Esophagus muscularis mucosa (tissue), 4 donors: ENCODE data around the gene ATRX. TPM values are rescaled to one million over a fixed set of nuclear protein-coding genes. Genes with fewer than 3 reads are reported as not detected.
"Not testable (repeated sequence)": the region's sequence is repeated elsewhere in the genome, so short reads cannot be mapped to it uniquely, and the experiment has no call there.

ENCODE experiments used
- DNase-seq: peaks from one replicate; pipeline ENCODE4 v3.0.0-alpha.2; 2017; ENCODE audit errors: extremely low spot score
- H3K27ac ChIP-seq, 4 donors: fragments of 200-600 bp; sonication (generic); replicated peaks in 1 of 4; 1 replicate in 3 of 4; 2 replicates in 1 of 4; pipeline ENCODE4 v1.5.1; 2016 to 2019; ENCODE audit warnings: mild to moderate bottlenecking in 1 of 4
- H3K27me3 ChIP-seq, 4 donors: fragments of 200-600 bp; sonication (generic); one replicate each; pipeline versions ENCODE4 v1.5.1 to v1.6.0; 2016 to 2019
- H3K36me3 ChIP-seq, 4 donors: fragments of 200-600 bp; sonication (generic); one replicate each; pipeline ENCODE4 v1.5.1; 2016 to 2019
- H3K4me1 ChIP-seq, 4 donors: fragments of 200-600 bp; sonication (generic); one replicate each; pipeline ENCODE4 v1.5.1; 2016 to 2019
- H3K4me3 ChIP-seq, 4 donors: fragments of 200-600 bp; sonication (generic); 1 replicate in 2 of 4; 2 replicates in 2 of 4; pipeline ENCODE4 v1.5.1; 2016 to 2019; ENCODE audit warnings: mild to moderate bottlenecking in 4 of 4, moderate library complexity in 1 of 4
- H3K9me3 ChIP-seq, 4 donors: fragments of 200-600 bp; sonication (generic); 1 replicate in 3 of 4; 2 replicates in 1 of 4; pipeline ENCODE4 v1.5.1; 2016 to 2019
- EP300 ChIP-seq: sonication (generic); formaldehyde crosslinking; IDR thresholded peaks from one replicate; pipeline ENCODE4 v1.6.1; 2017; ENCODE audit warnings: antibody characterized with exemption
- POLR2A ChIP-seq: fragments of 450-650 bp; IDR thresholded peaks from one replicate; pipeline ENCODE4 v1.6.1; 2017; ENCODE audit warnings: antibody characterized with exemption, moderate library complexity, mild to moderate bottlenecking, low read depth
- POLR2AphosphoS5 ChIP-seq, 2 donors: sonication (generic); formaldehyde crosslinking; IDR thresholded peaks; one replicate each; pipeline ENCODE4 v1.6.1; 2017; ENCODE audit warnings: antibody characterized with exemption in 2 of 2
- WGBS: methylation state at CpG from one replicate; pipeline ENCODE4 v1.1.5; 2018; 5-methylcytosine and 5-hydroxymethylcytosine counted together
- intact Hi-C: fragments of 100-400 bp; cut with DNase I; formaldehyde crosslinking; loops from one replicate; pipeline ENCODE4 v1.15.1; 2023
- total RNA-seq, 4 donors: library from RNA; depleted of rRNA; stranded (reverse); fragments of >200 nt; gene quantifications; one replicate each; pipeline versions ENCODE4 v1.1.0 to v1.2.1, GENCODE V29; 2016
- TF ChIP-seq, protein P1 (sequence below), 3 experiments: fragments of 200-600 bp in 2 of 3; fragments of 450-650 bp in 1 of 3; sonication (generic) in 2 of 3; IDR thresholded peaks; one replicate each; pipeline ENCODE4 v1.5.1; 2017 to 2019; ENCODE audit warnings: antibody characterized with exemption in 3 of 3, mild to moderate bottlenecking in 2 of 3, moderate library complexity in 1 of 3

Gene ATRX
- total RNA-seq, 4 donors from 2014 or later = 71.1 to 105 (median 95.8) TPM

DNA sequence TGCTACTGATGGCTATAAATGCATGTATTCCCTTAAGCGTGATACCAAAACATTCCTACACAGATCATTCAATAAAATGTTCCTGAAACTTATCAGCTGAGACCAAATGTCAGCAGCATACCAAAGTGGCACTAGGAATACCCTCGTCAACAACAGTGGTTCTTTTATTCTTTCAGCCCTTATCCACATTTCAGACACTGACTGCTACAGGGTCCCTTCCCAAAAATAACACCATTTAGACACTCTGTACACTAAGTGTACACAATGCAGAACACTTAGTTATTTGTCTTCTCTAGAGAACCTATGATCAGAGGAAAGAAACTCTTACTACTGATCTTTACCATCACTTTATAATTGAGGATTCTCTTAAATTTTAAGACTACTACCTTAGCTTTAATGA is 94.1 kb downstream of the ATRX start:
- intact Hi-C loops = no loop called here
- H3K4me3 ChIP-seq = no peak overlapping the region
- H3K36me3 ChIP-seq = peaks cover 0 to 10% (median 3%) of the 10 kb centered on the region in 4 donors
- WGBS = 75% methylated on average over 2 of the region's 2 CpGs
- DNase-seq = no peak
- H3K27me3 ChIP-seq = no peaks in the 10 kb centered on the region
- no peaks in the 10 kb centered on the region for H3K9me3 ChIP-seq
- H3K4me1 ChIP-seq = peaks cover 0 to 17% (median 4%) of the 10 kb centered on the region in 4 donors
- no peak for TF ChIP-seq POLR2A
- TF ChIP-seq, protein P1, sequence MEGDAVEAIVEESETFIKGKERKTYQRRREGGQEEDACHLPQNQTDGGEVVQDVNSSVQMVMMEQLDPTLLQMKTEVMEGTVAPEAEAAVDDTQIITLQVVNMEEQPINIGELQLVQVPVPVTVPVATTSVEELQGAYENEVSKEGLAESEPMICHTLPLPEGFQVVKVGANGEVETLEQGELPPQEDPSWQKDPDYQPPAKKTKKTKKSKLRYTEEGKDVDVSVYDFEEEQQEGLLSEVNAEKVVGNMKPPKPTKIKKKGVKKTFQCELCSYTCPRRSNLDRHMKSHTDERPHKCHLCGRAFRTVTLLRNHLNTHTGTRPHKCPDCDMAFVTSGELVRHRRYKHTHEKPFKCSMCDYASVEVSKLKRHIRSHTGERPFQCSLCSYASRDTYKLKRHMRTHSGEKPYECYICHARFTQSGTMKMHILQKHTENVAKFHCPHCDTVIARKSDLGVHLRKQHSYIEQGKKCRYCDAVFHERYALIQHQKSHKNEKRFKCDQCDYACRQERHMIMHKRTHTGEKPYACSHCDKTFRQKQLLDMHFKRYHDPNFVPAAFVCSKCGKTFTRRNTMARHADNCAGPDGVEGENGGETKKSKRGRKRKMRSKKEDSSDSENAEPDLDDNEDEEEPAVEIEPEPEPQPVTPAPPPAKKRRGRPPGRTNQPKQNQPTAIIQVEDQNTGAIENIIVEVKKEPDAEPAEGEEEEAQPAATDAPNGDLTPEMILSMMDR (IDR thresholded peaks at IDR 0.05) = no peak
- no peak for TF ChIP-seq EP300
- TF ChIP-seq POLR2AphosphoS5 (IDR thresholded peaks at IDR 0.05) = no peak
- no peak overlapping the region for H3K27ac ChIP-seq

DNA sequence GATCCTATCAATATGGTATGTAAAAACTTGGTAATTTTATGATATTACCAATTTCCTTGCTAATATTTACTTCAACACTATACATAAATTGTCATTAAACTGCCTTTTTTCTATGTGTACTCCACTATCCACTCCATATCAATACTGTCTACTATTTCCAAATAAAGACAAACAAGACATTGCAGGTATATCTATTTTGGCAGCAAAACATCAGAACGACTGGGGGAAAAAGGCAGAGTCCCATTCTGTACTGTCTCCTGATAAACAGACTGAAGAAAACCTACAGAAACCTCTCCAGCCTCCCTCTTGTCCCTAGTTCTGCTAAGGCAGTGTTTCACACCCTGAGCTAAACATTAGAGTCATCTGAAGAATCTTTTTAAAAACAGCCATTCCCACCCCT is 96.6 kb downstream of the ATRX start:
- 56% methylated on average over 1 of the region's 1 CpG for WGBS
- intact Hi-C loops = no loop called here
- H3K27me3 ChIP-seq = no peaks in the 10 kb centered on the region

DNA sequence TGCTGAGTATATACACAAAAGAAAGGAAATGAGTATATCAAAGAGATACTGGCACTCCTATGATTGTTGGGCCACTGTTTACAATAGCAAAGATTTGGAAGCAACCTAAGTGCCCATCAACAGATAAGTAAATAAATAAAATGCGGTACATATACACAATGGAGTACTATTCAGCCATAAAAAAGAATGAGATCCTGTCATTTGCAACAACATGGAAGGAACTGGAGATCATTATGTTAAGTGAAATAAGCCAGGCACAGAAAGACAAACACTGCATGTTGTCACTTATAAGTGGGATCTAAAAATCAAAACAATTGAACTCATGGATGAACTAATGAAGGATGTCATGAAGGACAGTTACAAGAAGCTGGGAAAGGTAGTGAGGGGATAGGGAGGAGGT is 100.3 kb downstream of the ATRX start:
- intact Hi-C loops = not testable (repeated sequence)

More for the DNA sequence above, 96.6 kb downstream of the ATRX start:
- Histone ChIP-seq H3K4me1 (peaks cover 0 to 11% (median 3%) of the 10 kb centered on the region in 4 donors), H3K27ac (no peak overlapping the region), H3K4me3 (no peak overlapping the region), H3K9me3 (peaks cover 0 to 5% (median 0%) of the 10 kb centered on the region in 4 donors), H3K36me3 (peaks cover 0 to 15% (median 3%) of the 10 kb centered on the region in 4 donors)
- no peak for DNase-seq
- TF ChIP-seq, protein P1 (IDR thresholded peaks at IDR 0.05) = no peak
- TF ChIP-seq POLR2A = no peak
- TF ChIP-seq EP300 = no peak
- TF ChIP-seq POLR2AphosphoS5 (IDR thresholded peaks at IDR 0.05) = no peak

DNA sequence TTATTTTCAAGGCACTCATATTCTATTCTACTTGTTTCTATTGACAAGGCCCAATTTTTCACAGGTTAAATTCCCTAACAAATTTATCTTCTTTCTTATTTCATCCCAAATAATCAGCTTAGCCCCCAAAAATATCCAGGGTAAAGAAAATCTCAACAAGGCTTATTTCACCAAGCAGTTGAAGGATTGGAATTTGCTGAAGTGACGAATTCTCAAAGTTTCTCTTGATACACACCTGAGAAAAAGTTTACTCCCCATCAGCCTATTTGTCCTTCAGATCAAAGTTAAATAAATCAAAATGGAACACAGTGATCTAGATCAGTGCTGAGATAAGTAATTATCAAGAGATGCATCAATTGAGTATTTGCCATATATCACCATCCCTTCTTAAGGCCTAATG is 106.9 kb downstream of the ATRX start:
- no peak for TF ChIP-seq EP300
- TF ChIP-seq POLR2AphosphoS5 (IDR thresholded peaks at IDR 0.05) = no peak
- TF ChIP-seq, protein P1 (IDR thresholded peaks at IDR 0.05) = no peak
- TF ChIP-seq POLR2A = no peak
- Histone ChIP-seq H3K27ac (no peak overlapping the region), H3K27me3 (no peaks in the 10 kb centered on the region), H3K4me3 (no peak overlapping the region), H3K4me1 (no peaks in the 10 kb centered on the region), H3K36me3 (peaks cover 0 to 11% (median 5%) of the 10 kb centered on the region in 4 donors), H3K9me3 (no peaks in the 10 kb centered on the region)
- intact Hi-C loops = no loop called here
- no peak for DNase-seq
- WGBS = 81% methylated on average over 1 of the region's 1 CpG

More for the DNA sequence above, 100.3 kb downstream of the ATRX start:
- H3K36me3 ChIP-seq = peaks cover 0 to 29% (median 6%) of the 10 kb centered on the region in 4 donors
- not testable (repeated sequence) for H3K27me3 ChIP-seq, H3K9me3 ChIP-seq, DNase-seq, H3K4me3 ChIP-seq, H3K4me1 ChIP-seq, H3K27ac ChIP-seq
- WGBS = 74% methylated on average over 1 of the region's 1 CpG

DNA sequence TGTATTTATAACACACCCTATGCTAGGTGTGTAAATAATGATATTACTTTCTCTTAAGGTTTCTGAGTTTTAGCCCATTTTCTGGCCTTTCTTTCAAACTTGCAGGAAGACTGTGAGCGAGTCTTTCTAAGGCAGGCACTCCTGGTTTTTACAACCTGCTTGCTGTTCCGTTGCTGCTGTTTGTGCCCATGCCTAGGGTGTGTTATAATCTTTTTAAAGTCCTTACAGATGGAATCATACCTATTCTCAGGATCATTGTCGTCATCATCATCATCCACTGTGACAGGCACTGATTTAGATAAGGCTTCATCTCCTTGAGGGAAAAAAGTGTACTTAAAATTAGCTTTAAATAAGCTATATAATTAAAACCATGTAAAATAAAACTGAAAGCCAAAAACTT is 110.0 kb downstream of the ATRX start:
- H3K27ac ChIP-seq = no peak overlapping the region
- H3K4me1 ChIP-seq = no peaks in the 10 kb centered on the region
- H3K27me3 ChIP-seq = no peaks in the 10 kb centered on the region
- intact Hi-C loops = no loop called here
- no peak overlapping the region for H3K4me3 ChIP-seq
- DNase-seq = no peak
- H3K9me3 ChIP-seq = no peaks in the 10 kb centered on the region
- H3K36me3 ChIP-seq = no peaks in the 10 kb centered on the region
- WGBS = 76% methylated on average over 3 of the region's 3 CpGs
- no peak for TF ChIP-seq POLR2A
- TF ChIP-seq, protein P1 (IDR thresholded peaks at IDR 0.05) = no peak
- TF ChIP-seq POLR2AphosphoS5 (IDR thresholded peaks at IDR 0.05) = no peak
- TF ChIP-seq EP300 = no peak
